ENCODE data around the gene PML.
A peak's percentile ranks its signal among the peaks of the same experiment; 100 is the strongest.

PML gene

GRCh38 chr15:73988445-73988969 is 6.0 kb upstream of the PML start:
- no peak for ATAC-seq
- TF ChIP-seq ZFP30 (CRISPR knock-in tag; IDR thresholded peaks at IDR 0.05) (no peak), ZNF8 (CRISPR knock-in tag; IDR thresholded peaks at IDR 0.05) (no peak)

- peak; percentile 46 for ATAC-seq
- TF ChIP-seq GLIS3 (CRISPR knock-in tag; IDR thresholded peaks at IDR 0.05) (no peak), PATZ1 (CRISPR knock-in tag; IDR thresholded peaks at IDR 0.05; ENCODE audit: borderline replicate concordance) (no peak), BACH2 (CRISPR knock-in tag; IDR thresholded peaks at IDR 0.05; ENCODE audit: borderline replicate concordance) (no peak), CREB5 (CRISPR knock-in tag; IDR thresholded peaks at IDR 0.05; ENCODE audit: low read depth) (no peak), ZC3H10 (CRISPR knock-in tag; IDR thresholded peaks at IDR 0.05) (no peak)
Observed at GRCh38 chr15:73989001-73989798, 5.3 kb upstream of the PML start.

- TF ChIP-seq ARNTL (CRISPR knock-in tag; IDR thresholded peaks at IDR 0.05; ENCODE audit: borderline replicate concordance, low read depth) (no peak), TOX (CRISPR knock-in tag; IDR thresholded peaks at IDR 0.05; ENCODE audit: borderline replicate concordance) (no peak), SNAI2 (CRISPR knock-in tag; IDR thresholded peaks at IDR 0.05) (no peak), OSR1 (CRISPR knock-in tag; IDR thresholded peaks at IDR 0.05) (no peak), TCF4 (CRISPR knock-in tag; IDR thresholded peaks at IDR 0.05; ENCODE audit: borderline replicate concordance) (no peak), ZFP3 (CRISPR knock-in tag; IDR thresholded peaks at IDR 0.05) (no peak), PATZ1 (CRISPR knock-in tag; IDR thresholded peaks at IDR 0.05; ENCODE audit: borderline replicate concordance) (no peak), GLIS3 (CRISPR knock-in tag; IDR thresholded peaks at IDR 0.05) (no peak), ISL1 (CRISPR knock-in tag; IDR thresholded peaks at IDR 0.05) (no peak)
- no peak for ATAC-seq
Observed at GRCh38 chr15:73990250-73991005, 4.1 kb upstream of the PML start.

- no peak; the same call in none of the 3 replicates for ATAC-seq
- TF ChIP-seq TCF4 (CRISPR knock-in tag; IDR thresholded peaks at IDR 0.05; ENCODE audit: borderline replicate concordance), result no peak
- no peak for TF ChIP-seq CSDC2 (CRISPR knock-in tag; IDR thresholded peaks at IDR 0.05)
- TF ChIP-seq OSR1 (CRISPR knock-in tag; IDR thresholded peaks at IDR 0.05), result no peak
- no peak for TF ChIP-seq TSHZ2 (CRISPR knock-in tag; IDR thresholded peaks at IDR 0.05)
- no peak for TF ChIP-seq ZC3H10 (CRISPR knock-in tag; IDR thresholded peaks at IDR 0.05)
- no peak for TF ChIP-seq ISL1 (CRISPR knock-in tag; IDR thresholded peaks at IDR 0.05)
Observed at GRCh38 chr15:73991260-73991659, 3.3 kb upstream of the PML start.
